GM21381 (cell line): ENCODE results near the gene PRRT1.
A peak's percentile ranks its signal among the peaks of the same experiment; 100 is the strongest.
"Not testable (repeated sequence)": the region's sequence is repeated elsewhere in the genome, so short reads cannot be mapped to it uniquely, and the experiment has no call there.

Experiments
- ATAC-seq: cut with Tn5 transposase; IDR thresholded peaks from one replicate; pipeline ENCODE4 v1.9.1; 2021; ENCODE audit warnings: mild to moderate bottlenecking, moderate library complexity; ENCODE audit not compliant: unreplicated experiment

PRRT1 gene

GRCh38 chr6:32152769-32153563, 1.2 kb upstream of the PRRT1 start:
- no peak for ATAC-seq

- ATAC-seq: no peak
Measured at GRCh38 chr6:32151181-32151862, 417 bp downstream of the PRRT1 start.

DNA sequence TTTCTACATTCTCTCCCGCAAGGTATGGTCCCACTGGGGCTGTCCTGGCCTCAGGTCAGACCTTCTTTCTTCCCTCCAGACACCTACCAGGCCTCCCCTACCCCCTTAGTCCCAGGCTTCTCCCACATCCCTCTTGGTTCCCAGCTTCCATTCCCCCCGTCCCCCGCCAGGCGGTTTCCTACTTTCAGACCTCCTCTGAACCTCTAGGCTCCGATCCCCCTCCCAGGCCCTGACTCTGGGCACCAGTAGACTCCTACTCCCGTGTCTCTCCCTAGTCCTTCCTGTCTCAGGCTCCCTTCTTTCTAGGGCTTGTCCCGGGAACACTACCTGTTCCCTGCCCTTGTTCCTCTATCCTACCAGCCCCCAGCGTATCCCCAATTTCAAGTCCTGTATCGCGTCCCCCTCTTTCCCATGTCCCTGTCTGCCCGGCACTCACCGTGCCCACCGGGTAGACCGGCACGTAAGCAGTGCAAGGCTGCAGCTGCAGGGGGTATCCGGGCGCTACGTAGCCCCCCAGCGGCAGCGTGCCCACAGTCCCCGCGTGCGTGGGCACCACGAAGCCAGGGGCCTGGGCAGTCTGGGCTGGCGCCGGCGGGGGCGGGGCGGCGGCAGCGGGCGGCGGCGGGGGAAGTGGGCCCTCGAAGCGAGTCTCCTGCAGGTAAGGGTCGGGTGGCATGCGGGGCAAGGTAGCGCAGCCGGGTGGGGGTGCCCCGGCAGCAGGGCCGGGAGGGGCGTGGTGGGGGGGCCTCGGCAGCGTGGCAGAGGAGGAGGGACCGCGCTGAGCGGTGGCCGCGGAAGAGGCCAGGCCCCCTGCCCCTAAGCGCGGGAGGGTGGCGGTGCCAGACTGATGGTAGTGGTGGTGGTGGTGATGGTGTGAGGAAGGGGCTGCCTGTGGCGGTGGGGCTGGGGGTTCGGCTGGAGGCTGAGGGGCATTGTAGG, 1.5 kb downstream of the PRRT1 start:
- ATAC-seq: no peak

- ATAC-seq: no peak
Measured at GRCh38 chr6:32149092-32149755, 2.5 kb downstream of the PRRT1 start.

GRCh38 chr6:32148289-32149091, 3.2 kb downstream of the PRRT1 start:
- ATAC-seq: no peak

GRCh38 chr6:32147401-32148132, 4.2 kb downstream of the PRRT1 start:
- ATAC-seq: no peak

GRCh38 chr6:32146687-32147086, 5.1 kb downstream of the PRRT1 start:
- no peak for ATAC-seq

GRCh38 chr6:32146287-32146686, 5.5 kb downstream of the PRRT1 start:
- ATAC-seq: no peak

DNA sequence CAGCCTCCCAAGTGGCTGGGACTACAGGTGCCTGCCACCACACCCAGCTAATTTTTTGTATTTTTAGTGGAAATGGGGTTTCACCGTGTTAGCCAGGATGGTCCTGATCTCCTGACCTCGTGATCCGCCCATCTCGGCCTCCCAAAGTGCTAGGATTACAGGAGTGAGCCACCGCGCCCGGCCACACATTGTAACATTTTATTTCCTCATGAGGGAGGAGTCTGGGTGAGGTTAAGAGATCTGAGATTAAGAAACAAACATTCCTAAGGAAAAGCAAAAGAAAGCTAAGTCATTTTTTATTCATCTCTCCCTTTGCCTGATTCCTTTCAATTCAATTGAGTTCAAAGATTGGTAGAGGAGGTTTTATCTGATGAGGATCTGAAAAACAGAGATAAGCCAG, 7.5 kb downstream of the PRRT1 start:
- ATAC-seq: not testable (repeated sequence)

DNA sequence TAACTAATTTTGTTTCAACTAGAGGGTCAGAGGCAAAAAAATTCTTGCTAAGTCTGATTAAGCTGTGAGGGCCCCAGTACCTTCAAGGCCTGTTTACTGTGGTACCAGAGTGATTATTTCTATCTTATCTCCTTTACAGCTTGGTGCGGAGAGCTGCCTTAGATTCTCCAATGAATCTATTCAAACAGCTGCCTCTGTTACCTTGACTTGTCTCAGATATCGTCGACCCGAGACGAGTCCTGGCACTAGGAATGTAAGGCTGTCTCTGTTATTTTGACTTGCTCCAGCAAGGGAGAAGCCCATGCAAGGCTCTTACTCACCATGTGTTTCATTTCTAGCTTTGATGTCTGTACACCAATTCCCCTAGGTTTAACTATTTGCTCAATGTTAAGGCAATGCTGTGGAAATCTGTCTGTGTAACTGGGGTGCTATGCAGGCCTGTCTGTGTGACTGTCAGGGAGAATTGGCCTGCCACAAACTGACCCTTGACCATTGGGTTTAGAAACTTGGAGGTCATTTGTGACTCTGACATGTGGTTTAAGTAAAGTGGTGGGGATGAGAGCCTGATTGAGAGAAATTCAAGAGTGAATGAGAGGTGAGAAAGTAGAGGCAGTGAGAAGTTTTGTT, 11.2 kb downstream of the PRRT1 start:
- no peak for ATAC-seq

DNA sequence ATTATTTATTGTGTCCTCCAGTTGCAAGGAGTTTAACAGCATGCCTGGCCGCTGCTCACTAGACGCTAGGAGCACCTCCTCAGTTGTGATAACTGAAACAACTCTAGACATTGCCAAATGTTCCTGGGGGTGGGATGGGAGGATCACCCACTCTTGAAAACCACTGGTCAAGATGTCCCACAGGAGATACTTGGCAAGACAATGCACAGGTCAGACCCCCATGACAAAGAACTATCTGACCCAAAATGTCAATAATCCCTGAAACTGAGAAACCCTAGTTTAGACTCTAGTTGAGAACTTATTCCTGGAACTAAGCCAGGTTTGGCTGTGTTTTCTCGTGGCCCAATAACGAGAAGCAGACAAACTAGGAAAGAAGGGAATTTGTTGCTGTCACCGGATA, 12.1 kb downstream of the PRRT1 start:
- ATAC-seq: no peak

GRCh38 chr6:32137454-32137853, 14.3 kb downstream of the PRRT1 start:
- ATAC-seq: no peak

GRCh38 chr6:32133786-32134185, 18.0 kb downstream of the PRRT1 start:
- no peak for ATAC-seq

DNA sequence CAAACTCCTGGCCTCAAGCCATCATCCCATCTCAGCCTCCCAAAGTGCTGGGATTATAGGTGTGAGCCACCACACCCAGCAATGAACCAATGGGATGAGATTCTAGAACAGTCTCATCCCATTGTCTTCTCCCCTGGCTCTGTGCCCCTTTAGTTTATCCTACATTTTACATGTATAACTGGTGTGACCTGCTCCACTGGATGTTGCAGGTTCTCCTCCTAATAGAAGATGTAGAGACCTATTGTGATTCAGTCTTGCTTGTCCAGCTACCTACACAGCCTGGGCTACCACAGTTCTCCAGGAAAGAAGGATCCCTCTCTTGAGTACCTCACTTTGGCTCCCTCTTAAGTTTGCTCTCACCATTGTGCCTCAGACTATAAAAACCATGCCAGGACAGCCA, 19.6 kb downstream of the PRRT1 start:
- ATAC-seq: no peak

- ATAC-seq: no peak
Measured at GRCh38 chr6:32131439-32131948, 20.2 kb downstream of the PRRT1 start.

DNA sequence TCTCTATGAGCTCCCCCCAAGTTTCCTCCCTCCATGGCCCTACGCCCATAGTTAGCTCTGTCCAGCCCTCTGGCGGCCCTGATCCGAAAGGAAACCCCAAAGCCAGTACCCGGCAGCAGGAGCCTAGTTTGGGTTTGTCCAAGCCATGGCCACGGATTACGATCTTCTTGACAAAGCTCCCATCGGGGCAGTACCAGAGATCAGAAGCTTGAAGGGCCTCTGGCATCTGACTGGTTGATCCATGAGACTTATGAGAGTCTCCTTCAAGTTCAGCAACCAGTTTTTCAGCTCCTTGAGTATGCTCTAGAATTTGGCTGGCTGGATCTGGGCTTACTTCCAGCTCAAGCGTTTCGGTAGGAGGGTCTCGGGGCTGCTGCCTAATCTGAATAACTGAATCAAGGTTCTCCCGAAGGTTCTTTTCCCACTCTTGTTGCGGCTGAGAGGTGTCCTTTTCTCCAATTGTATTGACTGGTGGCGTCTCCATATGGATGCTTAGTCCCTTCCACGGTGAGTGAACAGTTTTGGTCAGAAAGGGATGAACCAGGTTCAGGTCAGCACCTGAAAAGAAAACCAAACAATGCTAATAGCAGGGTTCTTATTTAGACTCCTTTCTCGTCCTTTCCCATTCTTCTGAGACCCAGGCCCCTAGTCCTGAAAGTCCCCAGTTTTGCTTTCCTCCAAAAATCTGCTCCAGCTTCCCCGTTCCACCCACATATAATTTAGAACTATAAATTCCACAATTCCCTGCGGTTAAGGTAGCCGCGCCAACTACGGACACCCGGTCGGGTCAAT, 22.2 kb downstream of the PRRT1 start:
- ATAC-seq: peak; percentile 19

GRCh38 chr6:32128751-32129296, 22.9 kb downstream of the PRRT1 start:
- ATAC-seq: no peak
